Tongue (tissue), 2 donors: ENCODE results near the gene ADAM10. TPM values are rescaled to one million over a fixed set of nuclear protein-coding genes. Genes with fewer than 3 reads are reported as not detected.
"Not testable (repeated sequence)": the region's sequence is repeated elsewhere in the genome, so short reads cannot be mapped to it uniquely, and the experiment has no call there.

Experiments used
- DNase-seq: peaks from one replicate; pipeline ENCODE4 v3.0.0-alpha.2; 2015
- total RNA-seq: library from RNA; depleted of rRNA; stranded (reverse); fragments of >200 nt; gene quantifications from one replicate; pipeline ENCODE4 v1.2.3, GENCODE V29; 2014

ADAM10 gene
- total RNA-seq, 1 donor from 2014 or later, result 106 TPM

DNA sequence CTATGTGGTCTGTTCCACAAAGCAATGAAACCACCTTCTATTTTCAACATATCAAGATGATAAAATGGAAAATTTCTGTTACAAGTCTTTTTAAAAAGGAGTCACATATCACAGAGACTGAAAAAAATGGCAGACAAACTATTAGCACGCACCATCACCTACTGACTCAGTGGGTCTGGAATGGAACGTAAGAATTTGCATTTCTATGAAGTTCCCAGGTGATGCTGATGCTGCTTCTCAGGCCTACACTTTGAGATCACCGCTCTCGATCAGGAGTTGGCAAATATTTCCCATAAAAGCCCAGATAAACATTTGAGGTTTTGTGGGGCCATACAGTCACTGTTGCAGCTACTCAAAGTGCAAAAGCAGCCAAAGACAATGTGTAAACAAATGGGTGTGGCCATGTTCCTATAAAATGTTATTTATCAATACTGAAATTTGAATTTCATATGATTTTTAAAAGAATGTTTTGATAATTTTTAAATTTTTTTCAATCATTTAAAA is 142.9 kb downstream of the ADAM10 start:
- no peak for DNase-seq

DNA sequence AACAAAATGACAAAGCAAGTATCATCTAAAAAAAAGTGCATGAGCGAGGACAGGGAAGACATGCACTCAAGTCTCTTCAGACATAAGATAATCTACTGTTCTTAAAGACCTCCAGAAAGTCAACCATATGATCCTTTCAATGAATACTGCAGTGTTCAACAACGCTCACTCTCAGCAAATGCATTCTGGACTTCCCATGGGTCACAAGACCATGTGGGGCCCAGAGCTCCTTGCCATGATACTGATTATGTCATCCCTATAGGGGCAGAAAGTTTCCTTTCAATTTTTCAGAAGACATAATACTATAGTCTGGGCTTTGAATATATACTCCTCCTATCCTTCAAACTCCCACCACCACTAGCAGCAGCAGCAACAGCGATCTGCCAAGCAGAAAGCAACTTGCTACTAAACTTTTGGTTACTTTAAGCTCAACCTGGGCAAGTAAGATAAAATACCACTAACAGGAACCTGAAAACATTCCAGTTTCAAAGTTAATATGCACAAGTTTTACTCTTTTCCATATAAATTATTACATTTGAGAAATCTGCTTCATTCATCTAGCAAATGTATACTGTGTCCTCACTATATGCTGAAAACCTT is 143.5 kb downstream of the ADAM10 start:
- DNase-seq, result no peak

DNA sequence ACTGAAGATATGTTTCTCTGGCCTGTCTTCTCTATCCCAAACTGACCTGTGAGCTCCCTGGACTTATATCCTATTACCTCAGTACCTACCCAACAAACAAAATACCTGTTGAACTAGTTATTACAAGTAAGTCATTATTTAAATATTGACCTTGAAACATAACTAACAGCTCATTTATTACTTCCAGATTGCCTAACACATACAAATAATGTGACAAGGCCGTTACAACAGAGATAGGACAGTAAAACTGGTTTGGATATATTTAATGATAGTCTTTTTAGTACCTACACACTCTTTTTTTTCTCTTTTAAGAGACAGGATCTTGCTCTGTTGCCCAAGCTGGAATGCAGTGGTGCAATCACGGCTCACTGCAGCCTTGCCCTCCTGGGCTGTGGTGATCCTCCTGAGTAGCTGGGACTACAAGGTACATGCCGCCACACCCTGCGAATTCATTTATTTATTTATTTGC is 145.0 kb downstream of the ADAM10 start:
- no peak for DNase-seq

DNA sequence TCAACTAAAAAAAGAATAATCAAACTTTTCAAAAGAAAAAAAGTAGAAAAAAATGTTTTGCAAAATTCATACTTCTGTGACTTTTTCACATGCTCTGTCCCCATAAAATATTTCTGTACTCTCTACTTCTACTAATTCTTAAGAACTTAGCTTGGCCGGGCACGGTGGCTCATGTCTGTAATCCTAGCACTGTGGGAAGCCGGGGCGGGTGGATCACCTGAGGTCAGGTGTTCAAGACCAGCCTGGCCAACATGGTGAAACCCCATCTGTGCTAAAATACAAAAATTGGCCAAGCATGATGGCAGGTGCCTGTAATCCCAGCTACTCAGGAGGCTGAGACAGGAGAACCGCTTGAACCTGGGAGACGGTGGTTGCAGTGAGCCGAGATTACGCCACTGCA is 145.6 kb downstream of the ADAM10 start:
- DNase-seq, result not testable (repeated sequence)

DNA sequence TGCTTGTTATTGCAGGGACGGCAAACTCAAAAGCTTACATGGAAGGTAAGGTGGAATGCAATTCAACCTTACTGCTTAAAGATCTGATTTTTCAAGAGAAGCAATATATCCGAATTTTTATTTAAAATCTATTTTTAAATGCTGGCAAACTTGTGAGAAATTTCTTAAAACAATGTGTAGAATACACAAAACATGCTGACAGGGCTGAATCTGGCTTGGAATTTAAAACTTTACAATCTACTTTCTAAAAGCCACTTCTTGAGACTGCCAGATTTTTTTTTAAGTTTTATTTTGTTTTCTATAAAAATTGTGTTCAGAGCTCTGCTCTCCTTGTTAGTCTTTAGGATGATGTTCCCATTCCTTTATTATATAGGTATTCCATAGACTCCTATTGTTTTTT is 146.7 kb downstream of the ADAM10 start:
- no peak for DNase-seq

DNA sequence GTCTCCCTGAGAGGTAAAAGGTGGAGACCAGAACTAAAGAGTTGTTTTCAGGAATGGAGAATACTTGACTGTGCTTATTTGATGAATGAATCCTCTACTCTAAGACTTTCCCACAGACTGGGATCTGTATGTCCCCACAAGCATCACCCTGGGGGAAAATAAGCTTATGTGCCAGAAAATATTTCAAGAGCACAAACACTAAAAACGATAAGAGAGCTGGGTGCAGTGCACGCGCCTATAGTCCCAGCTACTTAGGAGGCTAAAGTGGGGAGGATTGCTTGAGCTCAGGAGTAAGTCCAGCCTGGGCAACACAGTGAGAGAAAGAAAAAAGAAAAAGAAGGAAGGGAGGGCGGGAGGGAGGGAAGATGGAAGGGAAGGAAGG is 150.7 kb downstream of the ADAM10 start:
- DNase-seq, result no peak

DNA sequence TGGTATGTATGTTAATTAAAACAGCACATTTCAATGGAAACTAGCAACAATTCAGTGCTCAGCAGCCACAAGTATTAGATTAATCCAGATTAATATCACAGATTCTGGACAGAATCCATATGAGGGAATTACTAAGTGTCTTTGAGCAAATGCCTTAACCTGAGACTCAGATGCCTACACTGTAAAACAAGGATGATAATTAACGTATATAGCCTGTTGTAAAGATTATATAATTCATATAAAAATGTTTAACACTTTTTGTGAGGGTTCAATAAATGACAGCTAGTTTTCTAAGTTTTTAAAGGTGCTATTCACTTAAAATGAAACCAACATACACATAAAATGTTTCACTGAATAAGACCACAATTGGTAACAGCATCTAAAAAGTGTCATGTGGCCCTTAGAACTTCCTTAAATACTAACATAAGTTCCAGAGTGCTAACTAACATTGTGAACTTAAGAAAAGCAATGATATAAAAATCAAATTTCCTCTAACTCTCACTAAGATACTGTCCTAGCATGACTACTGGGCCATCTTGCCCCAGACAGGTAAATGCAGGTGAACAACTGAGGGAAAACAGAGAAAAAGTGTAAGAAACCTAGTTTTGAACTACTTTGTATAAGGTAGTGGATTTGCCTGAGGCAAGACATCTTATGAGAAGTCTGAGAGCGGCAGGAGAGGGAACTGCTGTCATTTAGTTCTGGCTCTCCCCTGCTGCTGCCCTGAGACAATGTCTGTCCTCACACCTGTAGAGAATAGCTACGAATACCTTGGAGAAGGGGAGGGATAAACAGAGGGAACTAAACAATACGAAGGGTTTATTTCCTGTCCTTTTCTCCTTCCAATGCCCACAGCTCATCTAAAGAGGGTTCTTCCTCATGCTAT is 151.3 kb downstream of the ADAM10 start:
- no peak for DNase-seq

DNA sequence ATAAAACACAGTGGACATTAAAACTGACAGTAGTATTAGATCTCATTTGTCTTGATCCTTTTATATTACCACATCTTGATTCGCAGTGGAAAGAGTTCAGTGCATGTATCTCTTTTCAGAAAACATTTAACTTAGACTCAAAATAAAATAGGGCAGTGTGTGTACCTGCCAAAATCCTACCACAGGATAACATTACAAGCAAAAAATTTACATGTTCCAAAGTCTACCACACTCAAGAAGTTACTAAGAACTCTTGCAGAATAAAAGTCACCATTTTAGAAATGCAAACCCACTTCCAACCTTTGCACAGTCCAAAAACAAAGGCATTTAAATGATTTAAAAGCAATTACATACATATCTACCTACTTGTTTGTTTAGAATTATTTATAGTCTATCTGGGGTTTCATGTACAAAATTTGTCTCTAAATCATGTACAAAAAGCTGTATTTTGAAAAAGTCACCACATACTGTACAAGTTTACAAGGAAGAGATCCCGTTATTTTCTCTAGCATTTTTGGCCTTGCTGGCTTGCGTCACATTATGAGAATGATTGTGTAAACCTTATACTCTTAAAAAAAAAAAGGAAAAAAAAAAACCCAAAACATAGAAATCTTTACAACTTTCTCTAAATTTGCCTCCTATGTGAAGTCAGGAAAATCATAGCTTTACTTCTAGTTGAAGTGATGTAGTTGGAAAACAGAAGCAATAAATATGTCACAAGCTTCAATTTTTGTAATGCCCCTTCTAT is 153.8 kb downstream of the ADAM10 start:
- DNase-seq, result no peak

DNA sequence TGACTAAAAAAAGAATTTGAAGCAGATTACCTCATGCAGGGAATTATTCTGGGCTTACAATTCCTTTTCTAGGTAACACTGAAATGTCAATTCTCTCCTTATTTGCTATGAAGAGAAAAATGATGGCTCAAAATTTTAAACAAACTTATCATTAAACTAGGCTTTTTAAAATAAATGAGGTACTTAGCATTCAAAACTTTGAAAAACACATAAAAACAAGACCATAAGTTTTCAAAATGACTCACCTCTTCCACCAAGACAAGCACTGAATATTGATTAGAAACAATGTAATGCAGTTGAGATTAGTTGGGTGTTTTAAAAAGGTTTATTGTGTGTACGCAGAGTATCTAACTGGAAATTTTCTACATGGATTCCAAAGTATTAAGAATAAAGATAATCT is 154.6 kb downstream of the ADAM10 start:
- no peak for DNase-seq

DNA sequence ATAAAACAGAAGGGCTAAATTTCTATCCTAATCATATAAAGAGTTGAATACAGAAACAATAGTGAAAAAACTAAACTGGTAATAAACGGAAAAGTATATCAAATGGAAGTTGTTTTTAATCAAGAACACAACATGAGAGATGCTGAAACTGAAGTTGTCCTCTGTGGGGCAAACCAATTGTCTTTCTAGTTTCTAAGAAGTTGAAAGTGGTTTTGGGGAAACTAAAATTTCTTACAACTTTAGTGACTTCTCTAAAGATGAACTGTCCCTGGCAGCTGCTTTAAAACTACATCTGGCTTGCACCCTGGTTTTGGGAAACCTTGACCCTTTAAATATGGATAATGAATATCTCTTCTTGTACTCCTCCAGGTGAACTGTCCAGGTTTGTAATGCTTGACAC is 155.6 kb downstream of the ADAM10 start:
- no peak for DNase-seq

DNA sequence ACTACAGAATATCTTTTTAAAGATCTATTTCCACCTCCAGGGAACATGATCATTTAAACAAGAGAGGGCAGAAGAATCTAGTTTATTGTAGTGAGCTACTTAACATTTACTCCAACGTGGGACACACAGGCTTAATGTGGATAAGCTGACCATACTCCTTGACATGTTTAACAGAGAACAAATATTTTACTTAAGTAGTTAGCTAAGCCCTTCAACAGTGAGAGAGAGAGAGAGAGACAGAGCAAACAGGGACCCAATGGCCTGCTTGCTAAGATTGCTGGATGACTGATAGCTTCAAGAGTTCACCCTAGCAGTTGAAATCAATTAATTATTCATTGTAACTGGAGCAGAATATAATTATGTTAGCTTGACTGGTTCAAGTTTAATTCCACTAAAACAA is 158.6 kb downstream of the ADAM10 start:
- DNase-seq, result no peak

DNA sequence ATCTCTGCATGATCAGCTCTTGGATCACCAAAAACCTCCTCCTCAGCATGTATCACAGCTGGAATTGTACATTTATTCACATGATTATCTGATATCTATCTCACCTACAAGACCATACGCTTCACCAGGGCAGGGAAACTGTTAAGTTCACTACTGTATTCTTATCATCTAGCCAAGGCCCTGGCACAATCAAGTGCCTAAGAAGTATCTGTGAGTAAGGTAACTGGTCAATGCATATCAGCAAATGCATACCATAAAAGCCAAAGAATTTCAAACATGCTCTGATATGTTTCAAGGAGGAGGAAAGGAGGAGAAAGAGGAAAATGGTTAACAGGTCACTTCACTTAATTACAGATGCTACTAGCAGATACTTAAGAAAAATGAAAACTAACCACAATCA is 159.3 kb downstream of the ADAM10 start:
- no peak for DNase-seq

DNA sequence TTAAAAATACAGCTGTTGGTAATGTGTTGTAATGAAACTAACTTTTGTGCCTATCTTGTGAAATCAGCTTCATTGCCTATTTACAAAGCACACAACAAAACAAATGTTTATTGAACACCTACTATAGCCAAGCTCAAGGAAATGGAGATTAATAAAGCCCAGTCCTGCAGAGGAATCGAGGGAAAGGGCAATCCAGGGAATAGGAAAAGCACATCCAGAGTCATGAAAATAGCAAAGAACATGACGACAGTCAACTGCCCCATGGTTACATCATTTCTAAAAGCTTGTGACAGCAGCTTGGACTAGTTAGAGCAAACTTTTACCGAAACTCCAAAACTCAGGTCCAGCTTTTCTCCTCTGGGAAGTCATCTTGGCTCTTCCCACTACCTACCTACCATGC is 160.5 kb downstream of the ADAM10 start:
- DNase-seq, result no peak

DNA sequence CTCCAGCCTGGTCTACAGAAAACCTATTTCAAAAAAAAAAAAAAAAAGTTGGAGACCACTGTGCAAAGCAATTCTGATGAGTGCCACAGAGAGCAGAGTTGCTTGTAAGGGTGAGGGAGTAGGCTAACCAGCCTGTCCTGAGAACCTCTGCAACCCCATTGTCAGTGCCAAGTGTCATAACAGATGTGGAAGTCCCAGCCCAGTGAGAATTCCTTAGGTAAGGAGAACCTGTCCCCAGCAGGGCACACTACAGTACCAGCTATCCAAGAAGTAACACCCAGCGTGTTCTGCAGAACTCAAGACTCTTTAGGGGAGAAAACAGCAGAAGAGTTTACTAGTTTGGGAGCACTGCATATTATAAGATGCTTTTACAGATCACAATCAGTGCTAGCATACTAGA is 161.4 kb downstream of the ADAM10 start:
- no peak for DNase-seq

DNA sequence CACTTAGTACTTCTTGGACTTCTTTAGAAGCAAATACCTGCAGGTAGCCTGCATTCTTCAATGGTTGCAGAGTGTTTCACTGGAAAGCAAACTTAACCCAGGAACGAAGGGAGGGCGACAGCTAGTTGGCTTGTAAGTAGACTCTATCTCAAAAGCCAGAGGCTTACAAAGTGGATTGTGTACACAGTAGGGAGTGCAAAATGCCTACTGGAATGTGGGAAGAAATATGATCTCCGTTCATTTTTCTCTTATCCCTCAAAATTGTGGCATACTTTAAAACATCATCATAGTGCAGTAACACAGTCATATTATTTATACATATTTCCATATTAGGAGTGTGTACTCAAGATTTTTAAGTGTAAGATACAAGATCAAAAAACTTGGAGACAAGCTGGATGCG is 162.0 kb downstream of the ADAM10 start:
- DNase-seq, result no peak

DNA sequence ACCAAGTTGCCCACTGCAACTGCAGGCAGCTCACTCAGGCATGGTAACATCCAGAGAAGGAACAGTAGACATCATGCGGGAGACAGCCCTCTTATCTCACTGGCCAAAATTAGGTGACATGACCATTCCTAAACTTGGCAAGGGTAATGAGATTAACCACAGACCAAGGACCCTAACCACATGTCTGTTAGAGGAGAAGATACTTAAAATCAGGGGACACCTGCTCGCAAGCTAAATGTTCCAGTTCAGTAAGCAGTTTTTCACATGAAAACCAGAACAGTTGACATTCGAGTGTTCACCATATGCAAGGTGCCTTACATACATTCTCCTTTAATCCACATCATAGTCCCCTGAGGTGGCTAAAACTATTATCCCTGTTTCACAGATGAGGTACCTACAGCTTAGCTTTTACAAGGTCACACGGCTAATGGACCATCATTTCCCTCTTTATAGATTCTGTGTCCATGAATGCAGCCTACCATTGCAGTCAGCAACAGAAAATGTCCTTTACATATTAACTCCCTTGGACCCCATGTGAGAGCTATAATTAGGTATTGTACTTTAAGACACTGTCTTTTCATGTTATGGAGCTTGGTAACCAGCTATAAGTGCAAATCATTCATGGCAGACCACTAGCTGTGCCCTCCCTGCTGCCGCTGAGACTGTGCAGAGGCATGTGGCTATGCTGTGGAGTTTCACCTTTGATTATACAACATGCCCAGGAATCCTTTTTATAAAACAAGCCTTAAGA is 163.6 kb downstream of the ADAM10 start:
- no peak for DNase-seq

DNA sequence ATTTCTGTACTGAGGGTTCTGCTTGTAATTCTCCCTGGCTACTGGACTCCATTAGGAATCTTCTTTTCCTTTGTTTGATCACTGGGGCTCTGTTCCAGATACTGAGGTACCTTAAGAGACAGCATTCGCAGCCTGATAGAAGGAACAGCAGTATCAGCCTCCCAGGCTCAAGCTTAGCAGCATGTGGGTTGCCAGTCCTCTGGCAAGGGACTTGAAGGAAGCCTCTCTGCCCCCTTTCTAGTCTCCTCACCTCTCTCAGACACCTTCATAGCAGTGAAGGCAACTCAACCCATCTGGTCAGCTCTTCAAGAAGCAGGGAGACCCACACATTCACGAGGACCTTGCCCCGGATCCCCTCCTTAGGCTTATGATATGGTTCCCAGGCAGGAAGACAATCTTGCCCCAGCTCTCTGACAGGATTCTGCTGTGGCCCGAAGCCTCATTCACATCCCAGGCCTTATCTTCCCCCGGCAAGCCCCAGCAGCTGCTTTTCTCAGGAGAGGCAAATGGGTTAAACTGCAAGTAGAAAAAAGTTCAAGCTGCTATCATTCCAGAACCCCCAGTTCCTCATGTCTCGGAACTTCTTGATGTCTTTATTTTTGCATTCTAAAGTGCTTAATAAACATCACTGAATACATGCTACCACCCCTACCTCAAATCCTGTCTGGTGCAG is 164.6 kb downstream of the ADAM10 start:
- DNase-seq, result no peak

DNA sequence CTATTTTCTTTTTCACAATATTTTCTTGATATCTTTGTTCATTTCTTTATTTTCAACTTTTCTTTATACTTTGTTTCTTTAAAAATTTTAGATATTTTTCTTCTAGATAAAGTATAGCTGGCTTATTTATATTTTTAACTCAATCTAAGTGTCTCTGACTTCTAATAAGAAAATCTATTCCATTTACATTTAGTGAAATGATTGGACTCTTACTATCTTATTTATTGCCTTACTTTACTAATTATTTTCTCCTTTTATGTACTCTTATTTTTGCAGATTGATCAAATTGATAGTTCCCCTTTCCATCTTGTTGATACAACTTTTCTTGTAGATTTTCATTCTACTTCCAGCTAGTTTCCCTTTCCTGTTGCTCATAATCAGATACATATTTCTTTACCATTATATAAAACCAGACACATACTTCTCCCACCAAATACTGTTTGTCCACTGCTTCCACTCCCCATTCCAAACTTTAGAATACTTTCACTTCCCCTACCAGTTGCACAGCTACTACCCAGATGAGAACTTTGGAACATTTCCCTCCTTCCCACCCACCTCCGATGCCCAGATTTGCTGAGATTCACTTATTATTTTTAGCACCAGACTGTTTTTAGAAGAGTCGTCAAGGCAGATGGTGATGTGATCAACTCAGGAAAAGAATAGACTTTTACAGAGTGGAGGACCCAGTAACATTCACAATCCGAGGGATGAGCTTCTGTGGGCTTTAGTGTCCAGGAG is 166.2 kb downstream of the ADAM10 start:
- DNase-seq, result no peak

DNA sequence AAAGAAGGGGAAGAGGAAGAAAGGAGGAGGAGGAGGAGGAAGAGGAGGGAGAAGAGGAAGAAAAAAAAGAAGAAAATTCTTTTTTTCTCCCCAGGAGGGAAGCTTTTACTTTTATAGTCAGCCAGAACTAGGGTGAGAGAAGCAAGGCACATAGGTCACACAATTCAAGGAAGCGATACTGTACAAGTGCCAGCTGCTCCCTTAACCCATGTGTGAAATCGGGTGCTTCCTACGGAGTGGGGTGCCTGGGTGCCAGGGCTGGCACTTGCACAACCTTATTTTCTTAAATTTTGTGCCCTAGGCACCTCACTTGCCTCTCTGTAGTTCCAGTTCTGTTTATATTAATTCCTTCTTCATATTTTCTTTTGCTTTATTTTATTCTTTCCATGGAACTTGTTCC is 167.3 kb downstream of the ADAM10 start:
- DNase-seq, result no peak

DNA sequence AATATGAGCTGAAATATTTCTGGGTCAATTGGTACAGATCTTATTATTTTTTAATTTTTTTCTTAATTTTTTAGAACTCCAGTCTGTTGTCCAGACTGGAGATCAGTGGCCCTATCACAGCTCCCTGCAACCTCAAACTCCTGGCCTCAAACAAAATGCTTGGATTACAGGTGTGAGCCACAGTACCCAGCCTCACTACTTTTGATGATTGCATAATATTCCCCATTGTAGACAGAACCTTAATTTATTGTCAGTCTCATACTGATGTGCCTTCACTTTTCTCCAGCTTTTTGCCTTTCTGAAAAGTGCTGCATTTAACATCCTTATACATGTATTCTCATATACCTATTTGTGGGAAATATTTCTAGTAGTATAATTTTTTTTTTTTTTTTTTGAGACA is 172.8 kb downstream of the ADAM10 start:
- no peak for DNase-seq
